Glomerular visceral epithelial cell (primary cell): Measurements from ENCODE around the gene FBXO10.
"Not testable (repeated sequence)": the region's sequence is repeated elsewhere in the genome, so short reads cannot be mapped to it uniquely, and the experiment has no call there.

Source experiments
- DNase-seq: peaks from one replicate; pipeline ENCODE4 v3.0.0-alpha.2; 2016; ENCODE audit errors: extremely low spot score

The FBXO10 gene

DNA sequence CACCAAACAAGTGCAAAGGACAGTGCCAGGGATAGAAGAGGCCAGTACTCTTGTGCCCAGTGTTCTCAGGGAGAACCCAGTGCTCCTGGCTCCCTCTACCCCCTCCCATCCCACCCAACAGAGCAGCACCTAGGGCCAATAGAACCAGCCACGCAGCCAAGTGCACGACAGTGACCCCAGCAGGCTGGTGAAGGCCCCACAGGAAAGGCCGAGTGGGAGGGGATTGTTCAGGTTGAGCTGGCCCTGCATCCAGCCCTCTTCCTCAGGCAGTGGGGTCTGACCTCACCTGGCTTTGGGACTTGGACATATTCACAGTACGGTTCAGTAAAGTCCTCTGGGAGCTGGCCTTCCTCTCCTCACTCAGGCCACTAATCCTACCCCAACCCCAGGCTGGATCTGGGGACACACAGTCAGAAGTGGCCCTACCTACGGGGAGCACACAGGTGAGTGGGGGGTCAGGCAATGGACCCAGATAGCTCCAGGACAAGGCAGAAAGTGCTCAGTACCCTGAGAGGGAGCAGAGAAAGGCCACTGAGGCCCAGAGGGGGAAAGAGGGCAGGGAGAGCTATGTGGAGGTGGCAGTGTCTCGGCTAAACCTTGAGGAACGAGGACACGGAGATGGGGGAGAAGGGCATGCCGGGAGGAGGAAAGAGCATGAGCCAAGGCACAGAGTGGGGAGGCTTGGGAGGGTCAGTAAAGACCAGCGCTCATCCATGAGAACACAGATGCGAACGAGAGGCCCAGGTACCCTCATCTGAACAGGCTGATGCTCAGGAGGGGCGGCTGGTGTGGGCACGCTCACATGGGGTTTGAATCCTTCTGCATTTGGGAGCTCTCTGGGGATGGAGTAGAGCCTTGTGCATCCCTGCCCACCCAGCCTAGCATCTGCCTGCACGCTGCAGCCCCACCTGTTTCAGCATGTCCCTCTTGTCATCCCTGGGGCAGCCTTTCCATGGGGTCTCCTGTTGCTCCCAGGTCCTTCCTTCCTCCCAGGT lies 64.9 kb downstream of the FBXO10 start:
- peak; percentile 13 for DNase-seq

DNA sequence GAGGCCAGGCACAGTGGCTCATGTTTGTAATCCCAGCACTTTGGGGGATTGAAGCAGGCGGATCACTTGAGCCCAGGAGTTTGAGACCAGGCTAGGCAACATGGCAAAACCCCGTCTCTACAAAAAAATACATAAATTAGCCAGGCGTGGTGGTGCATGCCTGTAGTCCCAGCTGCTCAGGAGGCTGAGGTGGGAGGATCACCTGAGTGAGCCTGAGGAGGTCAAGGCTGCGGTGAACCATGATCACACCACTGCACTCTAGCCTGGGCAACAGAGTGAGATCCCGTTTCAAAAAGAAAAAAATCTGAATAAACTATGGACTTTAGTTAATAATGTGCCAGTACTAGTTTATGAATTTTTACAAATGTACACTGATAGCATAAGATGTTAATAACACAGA lies 66.1 kb downstream of the FBXO10 start:
- not testable (repeated sequence) for DNase-seq

GRCh38 chr9:37509536-37509935 lies 66.6 kb downstream of the FBXO10 start:
- DNase-seq = no peak

DNA sequence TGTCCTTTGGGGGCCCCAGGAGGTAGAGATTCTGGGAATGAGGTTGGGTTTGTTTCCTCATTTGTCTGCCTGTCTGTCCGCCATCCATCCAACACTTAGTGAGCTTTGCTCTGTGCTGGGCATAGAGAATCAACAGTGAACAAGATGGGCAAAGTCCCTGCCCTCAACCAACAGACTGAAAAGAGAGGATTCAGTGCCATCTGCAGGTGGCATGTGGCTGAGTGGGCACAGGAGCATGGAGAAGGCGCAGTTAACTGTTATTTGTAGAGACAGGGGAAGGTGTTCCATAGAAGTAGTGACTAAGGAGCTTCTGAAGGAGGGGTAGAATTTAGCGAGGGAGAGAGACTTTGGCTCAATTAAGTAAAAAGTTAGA lies 67.4 kb downstream of the FBXO10 start:
- DNase-seq = no peak

DNA sequence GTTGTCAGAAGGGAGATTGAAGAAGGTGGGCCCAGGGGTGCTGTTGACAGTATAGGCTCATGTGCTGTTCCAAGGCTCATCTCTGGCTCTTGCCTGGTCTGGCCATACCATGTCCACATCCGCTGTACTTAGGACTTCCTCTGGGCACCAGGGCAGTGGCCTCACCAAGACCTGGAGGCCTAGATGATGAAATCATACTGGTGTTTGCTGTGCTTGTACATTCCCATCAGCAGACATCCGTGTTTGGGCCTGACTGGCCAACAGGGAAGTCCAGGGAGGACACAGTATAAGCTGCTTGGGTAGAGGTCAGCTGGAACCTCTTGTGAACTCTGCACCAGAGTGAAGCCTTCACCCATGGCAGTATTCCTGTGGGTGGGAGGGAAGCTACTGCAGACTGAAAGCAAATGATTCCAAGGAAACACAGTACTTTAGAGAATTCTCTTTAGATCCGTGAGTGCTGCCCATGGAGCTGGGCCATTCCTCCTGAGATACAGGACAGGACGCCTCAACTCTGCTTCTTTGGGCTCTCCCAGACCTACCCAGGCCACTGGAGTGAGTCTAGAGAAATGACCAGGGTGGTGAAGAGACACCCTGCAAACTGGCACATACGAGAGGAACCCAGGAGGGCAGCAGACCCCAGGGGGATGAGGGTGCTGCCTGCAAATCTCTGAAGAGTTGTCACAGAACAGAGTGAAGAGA lies 67.9 kb downstream of the FBXO10 start:
- no peak for DNase-seq

- no peak for DNase-seq
Measured at GRCh38 chr9:37507566-37508134, 68.5 kb downstream of the FBXO10 start.

GRCh38 chr9:37504605-37505004 lies 71.6 kb downstream of the FBXO10 start:
- no peak for DNase-seq

DNA sequence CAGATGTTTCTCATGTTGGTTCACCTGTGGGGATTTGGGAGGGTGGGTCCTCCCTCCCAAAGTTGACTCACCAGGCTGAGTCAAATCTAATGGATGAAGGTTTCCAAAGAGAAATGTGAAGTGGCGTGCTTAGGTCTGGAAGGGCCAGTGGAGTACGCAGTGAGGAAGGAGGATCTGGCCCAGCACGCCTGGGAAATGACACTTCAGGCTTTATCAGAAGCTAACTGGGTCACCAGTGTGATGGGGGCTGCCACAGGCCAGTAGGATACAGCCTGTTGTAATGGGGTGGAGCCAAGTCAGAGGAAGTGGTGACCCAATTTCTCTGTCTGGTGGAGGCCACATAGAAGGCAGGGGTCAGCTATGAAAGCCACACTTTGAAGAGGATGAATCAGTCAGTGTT lies 72.4 kb downstream of the FBXO10 start:
- no peak for DNase-seq

DNA sequence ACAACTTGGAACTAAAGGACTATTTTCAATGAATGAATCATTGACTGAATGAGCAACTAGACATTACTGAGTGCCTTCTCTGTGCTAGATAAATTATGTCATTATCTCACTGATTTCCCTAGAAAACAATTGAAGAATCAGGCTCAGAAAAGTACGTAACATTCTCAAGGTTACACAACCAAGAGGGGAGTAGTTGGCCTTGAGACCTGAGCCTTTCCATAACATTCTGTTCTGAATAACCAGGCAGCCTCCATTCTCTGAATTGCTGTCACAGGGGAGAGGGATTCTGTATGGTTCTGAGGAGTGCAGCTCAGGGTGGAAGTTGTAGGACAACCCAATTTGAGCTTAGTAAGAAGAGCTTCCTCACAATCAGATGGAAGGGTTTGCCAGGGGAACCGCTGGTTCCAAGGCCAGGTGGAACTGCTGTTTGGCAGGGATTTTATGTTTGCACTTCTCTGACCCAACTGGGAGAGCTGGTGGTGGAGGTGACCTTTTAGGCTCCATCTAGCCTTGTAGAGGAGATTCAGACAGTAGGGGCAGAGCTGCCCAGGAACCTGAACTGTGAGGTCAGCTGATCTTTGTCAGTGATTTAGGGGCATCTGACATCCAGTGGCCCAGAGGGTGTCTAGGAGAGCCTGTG lies 74.1 kb downstream of the FBXO10 start:
- DNase-seq = no peak

GRCh38 chr9:37499297-37499696 lies 76.9 kb downstream of the FBXO10 start:
- no peak for DNase-seq

- no peak for DNase-seq
Measured at GRCh38 chr9:37498457-37498856, 77.7 kb downstream of the FBXO10 start.

GRCh38 chr9:37497320-37497719 lies 78.9 kb downstream of the FBXO10 start:
- DNase-seq = no peak

GRCh38 chr9:37496020-37496419 lies 80.2 kb downstream of the FBXO10 start:
- no peak for DNase-seq

- DNase-seq = no peak
Measured at GRCh38 chr9:37495571-37495970, 80.6 kb downstream of the FBXO10 start.

- DNase-seq = no peak
Measured at GRCh38 chr9:37491939-37492338, 84.2 kb downstream of the FBXO10 start.

DNA sequence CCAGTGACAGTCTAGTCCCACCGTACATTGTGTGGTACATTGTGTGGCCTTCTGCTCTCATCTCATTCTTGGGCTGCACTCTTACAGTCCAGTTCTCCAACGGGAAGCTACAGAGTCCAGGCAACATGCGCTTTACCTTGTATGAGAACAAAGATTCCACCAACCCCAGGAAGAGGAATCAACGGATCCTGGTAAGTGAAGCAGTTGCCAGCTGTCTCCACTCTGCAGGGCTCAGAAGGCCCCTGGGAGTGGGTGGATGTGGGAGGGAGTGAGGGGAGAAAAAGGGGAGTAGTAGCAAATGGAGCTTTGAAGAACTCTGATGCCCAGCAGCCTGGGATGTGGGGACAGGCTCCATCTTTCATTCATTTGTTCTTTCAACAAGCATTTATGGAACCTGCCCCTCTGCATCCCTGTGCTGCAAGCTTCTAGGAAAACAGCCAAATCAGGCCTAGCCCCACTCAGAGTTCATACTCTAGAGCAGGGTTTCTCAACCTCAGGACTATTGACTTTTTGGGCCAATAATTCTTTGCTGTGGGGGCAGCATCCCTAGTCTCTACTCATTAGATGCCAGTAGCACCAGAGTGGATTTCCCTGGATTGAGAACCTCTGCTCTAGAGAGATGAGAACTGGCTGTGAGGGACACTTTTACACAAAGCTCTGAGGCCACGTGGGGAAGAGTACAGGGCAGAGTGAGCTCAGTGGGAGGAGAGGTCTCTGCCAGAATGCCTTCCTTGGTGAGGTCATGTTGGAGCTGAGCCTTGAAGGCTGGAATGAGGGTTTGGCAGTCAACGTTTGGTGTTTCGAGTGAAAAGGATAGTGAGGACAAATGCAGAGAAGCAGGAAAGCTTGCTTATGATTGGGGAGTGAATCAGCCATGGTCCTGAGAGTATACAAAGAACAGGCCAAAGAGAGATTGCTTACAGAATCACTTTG lies 89.3 kb downstream of the FBXO10 start:
- peak; percentile 51 for DNase-seq

GRCh38 chr9:37486256-37486615 lies 89.9 kb downstream of the FBXO10 start:
- no peak for DNase-seq

DNA sequence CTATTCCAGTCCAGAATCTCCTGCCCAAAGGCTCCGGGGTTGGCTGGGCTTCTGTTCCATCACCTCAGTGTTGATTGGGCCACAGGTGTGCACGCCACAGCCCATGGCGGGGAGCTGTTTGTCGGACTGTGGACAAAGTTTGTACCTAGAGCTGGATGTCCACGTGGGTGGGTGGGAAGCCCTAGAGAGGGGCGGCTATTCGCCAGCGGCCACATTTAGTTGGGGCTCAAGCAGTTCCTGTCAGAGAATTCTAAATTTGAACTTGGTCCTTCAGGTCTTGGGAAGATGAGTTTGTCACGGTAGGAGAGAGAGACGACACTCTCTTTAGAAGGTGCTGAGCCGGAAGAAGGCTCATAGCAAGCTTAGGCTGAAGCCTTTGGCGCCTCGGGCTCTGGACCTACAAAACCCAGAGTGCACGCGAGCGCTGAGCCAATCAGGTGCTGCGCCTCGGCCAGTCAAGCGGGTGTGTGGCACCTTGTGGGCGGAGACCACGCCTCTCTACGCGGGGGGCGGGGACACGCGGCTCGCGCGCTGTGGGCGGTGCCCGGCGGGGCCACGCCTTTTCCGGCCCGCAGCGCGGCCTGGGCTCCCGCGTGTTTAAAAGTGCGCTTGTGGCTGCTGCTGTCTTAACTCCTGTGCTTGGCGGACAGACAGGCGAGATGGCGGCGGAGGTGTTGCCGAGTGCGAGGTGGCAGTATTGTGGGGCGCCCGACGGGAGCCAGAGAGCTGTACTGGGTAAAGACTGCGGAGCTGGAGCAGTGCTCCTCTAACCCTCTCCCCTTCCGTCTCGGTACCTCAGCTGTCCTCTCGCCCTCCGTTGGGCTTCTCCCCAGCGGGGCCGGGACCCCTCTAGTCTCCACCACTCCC lies 90.6 kb downstream of the FBXO10 start, which contains the start of gene POLR1E:
TSS of gene POLR1E (plus strand) at position 560 of the 867 bp plus-strand sequence. CDS start at position 660, 100 bp downstream.
- DNase-seq = peak; percentile 97

DNA sequence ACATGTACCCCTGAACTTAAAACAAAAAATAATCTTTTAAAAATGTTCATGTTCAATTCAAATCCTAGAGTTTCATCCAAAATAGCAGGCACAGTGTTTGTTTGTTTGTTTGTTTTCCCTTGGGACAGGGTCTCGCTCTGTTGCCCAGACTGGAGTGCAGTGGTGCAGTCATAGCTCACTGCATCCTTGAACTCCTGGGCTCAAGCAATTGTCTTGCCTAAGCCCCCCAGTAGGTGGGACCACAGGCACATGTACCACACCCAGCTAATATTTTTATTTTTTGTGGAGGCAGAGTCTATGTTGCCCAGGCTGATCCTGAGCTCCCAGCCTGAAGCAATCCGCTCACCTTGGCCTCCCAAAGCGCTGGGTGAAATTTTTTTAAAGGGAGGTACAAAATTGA lies 95.4 kb downstream of the FBXO10 start:
- DNase-seq = no peak
